AG09319 (cell line): ENCODE data around the gene SRPK1.

Experiments used
- DNase-seq: peaks from one replicate; pipeline ENCODE4 v3.0.0-alpha.2; 2010; ENCODE audit warnings: low read depth; ENCODE audit errors: extremely low read depth
- CTCF ChIP-seq: IDR thresholded peaks from 2 replicates; pipeline ENCODE4 v1.5.1; 2011; ENCODE audit warnings: low read depth, mild to moderate bottlenecking, inconsistent platforms, low read length, moderate library complexity

Gene SRPK1

DNA sequence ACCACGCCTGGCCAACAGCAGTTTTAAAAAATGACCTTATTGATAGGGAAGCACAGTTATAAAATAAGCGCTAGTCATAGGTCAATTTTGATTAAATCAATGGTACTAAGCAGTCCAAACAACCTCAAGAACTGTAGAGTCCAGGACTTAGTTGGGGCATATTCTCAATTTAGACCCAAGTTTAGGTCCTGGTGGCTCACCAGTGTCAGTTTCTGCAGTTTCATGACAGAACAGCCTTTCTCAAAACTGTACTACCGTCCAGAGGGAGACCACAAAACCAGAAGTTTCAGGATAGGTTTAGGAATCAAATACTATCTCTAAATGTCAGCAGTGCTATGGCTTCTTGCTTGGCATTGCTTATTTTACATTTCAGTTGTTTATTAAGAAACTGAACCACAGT, 76.6 kb downstream of the SRPK1 start:
- no peak for TF ChIP-seq CTCF
- no peak for DNase-seq

GRCh38 chr6:35842381-35842780, 78.5 kb downstream of the SRPK1 start:
- DNase-seq: no peak
- TF ChIP-seq CTCF: no peak

DNA sequence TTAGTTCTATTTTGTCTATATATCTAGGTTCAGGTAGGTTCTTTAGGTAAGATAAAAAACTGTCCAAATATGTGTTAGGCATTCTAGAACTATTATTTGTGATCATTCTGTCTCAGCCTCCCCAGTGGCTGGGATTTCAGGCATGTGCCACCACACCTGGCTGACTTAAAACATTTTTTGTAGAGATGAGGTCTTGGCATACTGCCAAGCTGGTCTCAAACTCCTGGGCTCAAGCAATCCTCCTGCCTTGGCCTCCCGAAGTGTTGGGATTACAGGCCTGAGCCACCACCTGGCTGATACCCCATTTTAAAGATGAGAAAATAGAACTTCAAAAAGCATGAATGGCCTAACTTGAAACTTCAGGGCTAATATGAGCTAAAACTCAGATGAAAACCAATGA, 81.9 kb downstream of the SRPK1 start:
- DNase-seq: no peak
- TF ChIP-seq CTCF: no peak

GRCh38 chr6:35833536-35833935, 87.4 kb downstream of the SRPK1 start:
- no peak for TF ChIP-seq CTCF
- peak; percentile 1 for DNase-seq

DNA sequence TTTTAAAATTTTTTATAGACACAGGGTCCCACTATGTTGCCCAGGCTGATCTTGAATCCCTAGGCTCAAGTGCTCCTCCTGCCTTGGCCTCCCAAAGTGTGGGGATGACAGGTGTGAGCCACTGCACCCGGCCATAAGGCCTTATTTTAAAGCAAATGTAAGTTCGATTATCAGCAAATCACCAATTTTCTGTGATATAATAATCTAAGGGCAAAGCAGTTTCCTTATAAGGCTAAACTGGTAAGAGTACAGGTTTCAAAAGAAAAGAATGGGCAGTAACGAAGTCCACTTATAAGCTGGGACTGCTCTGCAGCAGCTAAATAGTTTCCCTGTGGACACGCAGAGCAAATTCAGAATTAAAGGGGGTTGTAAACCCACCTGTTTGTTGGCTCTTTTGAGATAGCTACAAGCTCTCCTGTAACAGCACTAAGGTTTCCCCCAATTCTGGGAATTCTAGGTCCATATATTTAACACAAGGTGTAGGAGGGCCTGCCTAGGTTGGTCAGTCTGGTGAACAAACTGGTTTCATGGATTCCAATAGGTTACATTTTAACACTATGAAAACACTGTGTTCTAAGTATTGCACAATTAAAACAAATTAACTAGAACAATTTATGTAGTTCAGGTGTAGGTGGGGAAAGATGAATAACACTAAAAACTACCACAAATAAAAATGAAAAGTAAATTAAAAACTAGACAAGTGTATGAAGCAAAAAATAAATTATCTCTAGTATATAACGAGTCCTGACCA, 89.5 kb downstream of the SRPK1 start:
- DNase-seq: no peak
- TF ChIP-seq CTCF: no peak

DNA sequence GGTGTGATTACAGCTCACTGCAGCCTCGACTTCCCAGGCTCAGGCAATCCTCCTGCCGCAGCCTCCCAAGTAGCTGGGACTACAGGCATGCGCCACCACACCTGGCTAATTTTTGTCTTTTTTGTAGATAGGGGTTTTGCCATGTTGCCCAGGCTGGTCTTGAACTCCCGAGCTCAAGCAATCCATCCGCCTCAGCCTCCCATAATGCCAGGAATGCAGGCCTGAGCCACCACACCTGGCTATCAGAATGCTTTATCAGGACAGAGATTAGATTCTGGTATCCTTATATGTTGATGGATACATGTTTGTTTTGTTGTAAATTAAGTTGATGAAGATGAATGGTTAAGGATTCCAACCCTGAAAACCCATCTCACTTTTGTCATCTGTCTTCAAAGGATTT, 91.6 kb downstream of the SRPK1 start:
- no peak for TF ChIP-seq CTCF
- no peak for DNase-seq

GRCh38 chr6:35824552-35825192, 96.2 kb downstream of the SRPK1 start:
- no peak for DNase-seq
- TF ChIP-seq CTCF: no peak
